ENCODE data around the gene SCUBE1.

DNA sequence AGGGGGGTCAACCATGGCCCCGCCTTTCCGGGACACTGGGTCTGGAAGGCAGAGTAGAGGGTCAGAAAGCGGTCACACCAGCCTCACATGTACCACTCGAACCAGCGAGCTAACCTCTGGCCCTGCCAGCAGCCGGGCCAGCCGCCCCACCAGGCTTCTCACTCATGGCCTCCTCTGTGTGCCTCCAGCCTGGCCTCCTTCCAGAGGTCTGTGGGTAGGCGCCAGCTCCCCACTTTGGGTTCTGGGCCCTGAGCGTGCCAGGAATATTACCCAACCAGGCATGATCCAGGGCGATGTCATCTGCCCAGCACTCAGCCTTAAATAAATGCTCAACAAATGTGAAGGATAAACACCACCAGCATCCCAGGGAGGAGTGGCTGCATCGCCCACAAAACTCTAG is 5.8 kb downstream of the SCUBE1 start:
- TF ChIP-seq, protein P1, sequence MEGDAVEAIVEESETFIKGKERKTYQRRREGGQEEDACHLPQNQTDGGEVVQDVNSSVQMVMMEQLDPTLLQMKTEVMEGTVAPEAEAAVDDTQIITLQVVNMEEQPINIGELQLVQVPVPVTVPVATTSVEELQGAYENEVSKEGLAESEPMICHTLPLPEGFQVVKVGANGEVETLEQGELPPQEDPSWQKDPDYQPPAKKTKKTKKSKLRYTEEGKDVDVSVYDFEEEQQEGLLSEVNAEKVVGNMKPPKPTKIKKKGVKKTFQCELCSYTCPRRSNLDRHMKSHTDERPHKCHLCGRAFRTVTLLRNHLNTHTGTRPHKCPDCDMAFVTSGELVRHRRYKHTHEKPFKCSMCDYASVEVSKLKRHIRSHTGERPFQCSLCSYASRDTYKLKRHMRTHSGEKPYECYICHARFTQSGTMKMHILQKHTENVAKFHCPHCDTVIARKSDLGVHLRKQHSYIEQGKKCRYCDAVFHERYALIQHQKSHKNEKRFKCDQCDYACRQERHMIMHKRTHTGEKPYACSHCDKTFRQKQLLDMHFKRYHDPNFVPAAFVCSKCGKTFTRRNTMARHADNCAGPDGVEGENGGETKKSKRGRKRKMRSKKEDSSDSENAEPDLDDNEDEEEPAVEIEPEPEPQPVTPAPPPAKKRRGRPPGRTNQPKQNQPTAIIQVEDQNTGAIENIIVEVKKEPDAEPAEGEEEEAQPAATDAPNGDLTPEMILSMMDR (IDR thresholded peaks at IDR 0.05) = no peak
- TF ChIP-seq POLR2AphosphoS5 (IDR thresholded peaks at IDR 0.05) (peak; percentile 97), POLR2A (IDR thresholded peaks at IDR 0.05) (no peak), EP300 (IDR thresholded peaks at IDR 0.05) (no peak)

All from gastroesophageal sphincter (tissue), 3 donors.